ENCODE data around the gene ADGRG3. TPM values are rescaled to one million over a fixed set of nuclear protein-coding genes. Genes with fewer than 3 reads are reported as not detected.

Gene ADGRG3
- total RNA-seq, 1 experiment from 2014 or later = not detected

DNA sequence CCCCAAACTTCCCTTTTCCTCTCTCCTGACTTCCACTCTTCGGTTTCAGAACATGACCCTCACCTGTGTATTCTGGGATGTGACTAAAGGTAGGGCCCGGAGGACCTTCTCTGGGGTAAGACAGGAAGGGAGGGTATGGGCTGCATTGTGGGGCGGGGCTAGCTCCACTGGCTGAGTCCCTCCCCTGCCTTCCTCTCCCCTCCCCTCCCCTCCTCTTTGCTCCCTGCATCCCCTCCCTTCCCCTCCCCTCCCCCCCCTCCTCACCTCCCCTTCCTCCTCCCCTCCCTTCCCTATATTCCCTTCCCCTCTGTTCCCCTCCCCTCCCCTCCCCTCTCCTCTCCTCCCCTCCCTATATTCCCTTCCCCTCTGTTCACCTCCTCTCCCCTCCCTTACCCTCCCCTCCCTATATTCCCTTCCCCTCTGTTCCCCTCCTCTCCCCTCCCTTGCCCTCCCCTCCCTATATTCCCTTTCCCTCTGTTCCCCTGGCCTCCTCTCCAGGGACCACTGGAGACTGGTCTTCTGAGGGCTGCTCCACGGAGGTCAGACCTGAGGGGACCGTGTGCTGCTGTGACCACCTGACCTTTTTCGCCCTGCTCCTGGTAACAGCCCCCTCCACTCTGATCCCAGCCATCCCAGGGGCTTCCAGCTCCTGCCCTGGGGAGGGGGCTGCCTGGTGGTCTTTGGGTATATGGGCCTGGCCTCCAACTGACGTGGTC lies 11.8 kb downstream of the ADGRG3 start (continued):
- TF ChIP-seq ZNF274 (IDR thresholded peaks at IDR 0.05; ENCODE audit: low read depth, low read length) (no peak), SIN3A (IDR thresholded peaks at IDR 0.05; ENCODE audit: low read depth) (no peak), YY1 (IDR thresholded peaks at IDR 0.05; ENCODE audit: extremely low read depth, insufficient replicate concordance, low read depth, low read length) (no peak)

DNA sequence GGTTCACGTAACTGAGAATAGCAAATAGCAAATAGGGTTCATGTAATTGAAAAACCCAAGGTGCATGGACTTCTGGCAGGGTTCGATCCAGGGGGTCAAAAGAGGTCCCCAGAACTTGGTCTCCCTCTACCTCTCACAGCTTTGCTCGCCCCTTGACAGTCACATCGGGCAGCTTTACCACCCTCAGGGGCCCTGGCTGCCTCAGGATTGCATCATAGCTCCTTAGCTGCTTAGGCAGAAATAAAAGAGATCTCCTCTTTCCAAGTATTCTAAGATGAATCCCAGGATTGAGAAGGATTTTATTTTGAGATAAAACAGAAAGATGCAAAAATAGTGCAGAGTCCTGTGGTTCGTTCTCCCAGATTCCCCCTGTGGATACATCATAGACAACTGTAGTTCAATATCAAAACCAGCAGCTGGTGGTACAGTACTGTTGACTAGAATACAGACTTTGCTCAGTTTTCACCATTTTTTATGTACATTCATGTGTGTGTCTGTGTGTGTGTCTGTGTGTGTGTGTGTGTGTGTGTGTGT lies 12.8 kb downstream of the ADGRG3 start:
- H3K27me3 ChIP-seq (ENCODE audit: insufficient read depth, low read length) = no peaks in the 10 kb centered on the region
- ChIA-PET CTCF (interaction anchor here (0.6 kb wide), 1 partner anchor 10 kb away, joined by 3 read pairs; no protein-coding TSS in a partner anchor), RAD21 (ENCODE audit: low non-redundant PET in 1 of 2, low total read pairs in 2 of 2, uncharacterized antibody in 2 of 2, unreplicated experiment in 2 of 2) (no interaction called here), POLR2A (no interaction called here)
- no peak for ATAC-seq
- H3K9me3 ChIP-seq (ENCODE audit: control insufficient read depth in 1 of 2, insufficient read depth in 1 of 2, low read depth in 1 of 2, low read length in 2 of 2) = no peaks in the 10 kb centered on the region
- no peaks in the 10 kb centered on the region for H3K9me2 ChIP-seq (ENCODE audit: insufficient read depth)
- H3K4me1 ChIP-seq (ENCODE audit: control insufficient read depth in 1 of 2, insufficient read depth in 2 of 2, low read length in 2 of 2) = peaks cover 0 to 7% of the 10 kb centered on the region in 2 experiments; a peak in 1 of 4 replicates
- no peak overlapping the region for H2AFZ ChIP-seq (ENCODE audit: low read depth, low read length, poor library complexity, severe bottlenecking)
- H3K4me3 ChIP-seq (replicated peaks in 1 of 2; ENCODE audit: low read depth in 1 of 2, low read length in 2 of 2) = no peak overlapping the region
- H4K20me1 ChIP-seq (ENCODE audit: insufficient read depth) = no peaks in the 10 kb centered on the region
- no peak overlapping the region for H3K27ac ChIP-seq (ENCODE audit: low read depth, low read length)
- no peaks in the 10 kb centered on the region for H3K36me3 ChIP-seq (ENCODE audit: control insufficient read depth in 1 of 2, insufficient read depth in 2 of 2, low read length in 2 of 2)
- H3K79me2 ChIP-seq (ENCODE audit: insufficient read depth, low read length) = no peaks in the 10 kb centered on the region
- H3K9ac ChIP-seq (ENCODE audit: low read length) = no peak overlapping the region
- BruUV-seq (replicated peaks) = no TSS peak
- DNase-seq (ENCODE audit: low read depth, low spot score) = no peak
- TF ChIP-seq ZFX (IDR thresholded peaks at IDR 0.05) = no peak
- TF ChIP-seq, protein P1, sequence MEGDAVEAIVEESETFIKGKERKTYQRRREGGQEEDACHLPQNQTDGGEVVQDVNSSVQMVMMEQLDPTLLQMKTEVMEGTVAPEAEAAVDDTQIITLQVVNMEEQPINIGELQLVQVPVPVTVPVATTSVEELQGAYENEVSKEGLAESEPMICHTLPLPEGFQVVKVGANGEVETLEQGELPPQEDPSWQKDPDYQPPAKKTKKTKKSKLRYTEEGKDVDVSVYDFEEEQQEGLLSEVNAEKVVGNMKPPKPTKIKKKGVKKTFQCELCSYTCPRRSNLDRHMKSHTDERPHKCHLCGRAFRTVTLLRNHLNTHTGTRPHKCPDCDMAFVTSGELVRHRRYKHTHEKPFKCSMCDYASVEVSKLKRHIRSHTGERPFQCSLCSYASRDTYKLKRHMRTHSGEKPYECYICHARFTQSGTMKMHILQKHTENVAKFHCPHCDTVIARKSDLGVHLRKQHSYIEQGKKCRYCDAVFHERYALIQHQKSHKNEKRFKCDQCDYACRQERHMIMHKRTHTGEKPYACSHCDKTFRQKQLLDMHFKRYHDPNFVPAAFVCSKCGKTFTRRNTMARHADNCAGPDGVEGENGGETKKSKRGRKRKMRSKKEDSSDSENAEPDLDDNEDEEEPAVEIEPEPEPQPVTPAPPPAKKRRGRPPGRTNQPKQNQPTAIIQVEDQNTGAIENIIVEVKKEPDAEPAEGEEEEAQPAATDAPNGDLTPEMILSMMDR (IDR thresholded peaks at IDR 0.05 in 2 of 3, conservative IDR thresholded peaks at IDR 0.05 in 1 of 3; ENCODE audit: borderline replicate concordance in 1 of 3, insufficient read depth in 1 of 3, low read depth in 2 of 3, low read length in 2 of 3) = no peak
- TF ChIP-seq CEBPB (IDR thresholded peaks at IDR 0.05; ENCODE audit: low read depth) = no peak
- no peak for TF ChIP-seq REST (IDR thresholded peaks at IDR 0.05; ENCODE audit: low read depth)
- no peak for TF ChIP-seq SIN3A (IDR thresholded peaks at IDR 0.05; ENCODE audit: low read depth)
- TF ChIP-seq TCF7L2 (IDR thresholded peaks at IDR 0.05; ENCODE audit: borderline replicate concordance, extremely low read depth, insufficient read depth, insufficient read length) = no peak
- TF ChIP-seq POLR2AphosphoS5 (IDR thresholded peaks at IDR 0.05; ENCODE audit: low read depth, low read length) = no peak
- no peak for TF ChIP-seq ZNF274 (IDR thresholded peaks at IDR 0.05; ENCODE audit: low read depth, low read length)
- TF ChIP-seq EGR1 (IDR thresholded peaks at IDR 0.05; ENCODE audit: low read depth) = no peak
- TF ChIP-seq SRF (IDR thresholded peaks at IDR 0.05; ENCODE audit: low read depth) = no peak
- TF ChIP-seq ELF1 (IDR thresholded peaks at IDR 0.05; ENCODE audit: borderline replicate concordance, low read depth) = no peak
- TF ChIP-seq RAD21 (IDR thresholded peaks at IDR 0.05; ENCODE audit: low read depth) = no peak
- H3K4me2 ChIP-seq (ENCODE audit: low read length) = no peak overlapping the region
- intact Hi-C loops (cut with micrococcal nuclease) = no loop called here

All from HCT116 (cell line).